HG03097 (cell line): ENCODE results near the gene SBK3.
"Not testable (repeated sequence)": the region's sequence is repeated elsewhere in the genome, so short reads cannot be mapped to it uniquely, and the experiment has no call there.

Experiments used
- ATAC-seq: cut with Tn5 transposase; IDR thresholded peaks from one replicate; pipeline ENCODE4 v1.9.1; 2021; ENCODE audit not compliant: unreplicated experiment, low FRiP score

SBK3 gene

DNA sequence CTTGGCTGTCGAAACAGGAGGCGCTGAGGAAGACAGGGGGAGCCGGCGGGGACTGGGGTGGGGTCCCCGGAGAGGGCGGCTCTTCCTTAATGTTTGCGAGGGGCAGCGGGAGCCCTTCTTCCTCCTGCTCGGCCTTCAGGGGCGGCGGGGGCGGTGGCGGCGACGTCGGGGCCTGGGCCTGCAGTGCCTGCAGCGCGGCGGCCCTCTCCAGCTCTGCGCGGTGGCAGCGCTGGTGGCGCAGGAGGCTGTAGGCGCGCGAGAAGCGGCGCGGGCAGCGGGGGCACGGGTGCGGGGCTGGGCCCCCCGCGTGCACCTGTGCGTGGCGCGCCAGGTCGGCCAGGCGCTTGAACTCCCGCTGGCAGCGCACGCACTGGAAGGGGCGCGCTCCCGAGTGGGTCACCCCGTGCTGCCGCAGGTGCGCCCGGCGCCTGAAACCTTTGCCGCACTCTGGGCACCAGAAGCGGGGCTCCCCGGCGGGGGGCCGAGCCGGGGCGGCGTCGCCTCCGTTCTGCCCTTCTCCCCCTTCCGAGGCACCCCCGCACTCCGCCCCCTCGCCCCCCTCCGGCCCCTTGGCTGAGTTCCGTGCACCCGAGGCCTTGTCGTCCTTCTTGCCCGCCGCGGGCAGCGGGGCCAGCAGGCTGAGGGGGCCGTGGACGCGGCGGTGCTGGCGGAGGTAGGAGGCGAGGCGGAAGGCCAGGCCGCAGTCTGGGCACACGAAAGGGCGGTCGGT is 32.9 kb upstream of the SBK3 start:
- no peak for ATAC-seq

GRCh38 chr19:55576746-55577145 is 31.4 kb upstream of the SBK3 start:
- ATAC-seq: no peak

- ATAC-seq: not testable (repeated sequence)
Measured at GRCh38 chr19:55573929-55574328, 28.6 kb upstream of the SBK3 start.

GRCh38 chr19:55569477-55569876 is 24.1 kb upstream of the SBK3 start:
- not testable (repeated sequence) for ATAC-seq

- ATAC-seq: no peak
Measured at GRCh38 chr19:55567708-55568328, 22.5 kb upstream of the SBK3 start.

DNA sequence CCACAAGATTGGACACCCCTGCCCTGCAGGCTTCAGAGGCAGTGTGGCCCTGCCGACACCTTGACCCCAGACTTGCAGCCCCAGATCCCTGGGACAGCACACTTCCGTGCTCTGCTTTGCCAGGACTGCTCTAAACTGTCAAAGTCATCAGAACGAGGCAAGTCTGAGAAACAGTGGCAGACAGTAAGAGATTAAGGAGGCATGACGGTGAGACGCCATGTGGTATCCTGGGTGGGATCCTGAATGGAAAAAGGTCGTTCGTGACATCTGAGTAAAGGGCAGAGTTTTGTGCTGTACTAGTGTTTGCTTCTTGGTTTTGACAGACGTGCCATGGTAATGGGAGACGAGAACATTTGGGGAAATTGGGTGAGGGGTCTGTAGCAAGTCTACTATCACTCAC is 21.5 kb upstream of the SBK3 start:
- no peak for ATAC-seq

DNA sequence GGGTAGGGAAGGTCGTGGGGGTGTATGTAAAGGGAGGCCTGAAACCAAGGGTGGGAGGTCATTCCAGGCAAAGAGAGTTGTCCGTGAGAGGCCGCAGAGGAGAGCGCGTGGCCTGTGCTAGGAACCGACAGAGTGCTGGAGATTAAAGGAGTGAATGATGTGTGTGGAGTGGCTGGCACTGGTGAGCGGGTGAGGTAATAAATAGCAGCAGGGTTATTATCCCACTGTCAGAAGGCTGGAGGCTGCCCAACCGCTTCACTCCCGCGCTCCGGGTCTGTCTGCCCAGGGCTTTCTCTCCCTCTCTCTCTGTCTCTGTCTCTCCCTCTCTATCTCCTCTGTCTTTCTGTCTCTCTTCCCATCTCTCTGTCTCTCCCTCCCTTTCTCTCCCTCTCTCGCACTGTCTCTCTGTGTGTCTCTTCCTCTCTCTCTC is 17.9 kb upstream of the SBK3 start:
- no peak for ATAC-seq

- no peak for ATAC-seq
Measured at GRCh38 chr19:55559684-55560083, 14.3 kb upstream of the SBK3 start.

DNA sequence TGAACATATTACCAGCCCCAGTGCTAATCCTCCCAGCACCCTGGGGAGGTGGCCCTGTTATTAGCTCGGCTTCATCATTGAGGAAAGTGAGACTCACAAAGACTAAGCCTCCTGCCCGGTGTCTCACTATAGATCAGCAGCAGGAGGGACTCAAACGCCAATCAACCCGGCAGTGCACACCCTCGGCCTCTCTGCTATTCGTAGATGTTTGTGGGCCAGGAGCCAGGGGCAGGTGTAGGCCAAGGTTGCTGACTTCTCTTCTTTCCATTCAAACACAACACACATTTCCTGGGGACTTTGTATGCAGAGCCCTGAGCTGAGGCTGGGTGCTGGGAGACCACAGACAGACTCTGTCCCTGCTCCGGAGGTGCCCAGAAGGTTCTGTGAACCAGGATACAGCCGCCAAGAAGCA is 9.4 kb upstream of the SBK3 start:
- no peak for ATAC-seq

DNA sequence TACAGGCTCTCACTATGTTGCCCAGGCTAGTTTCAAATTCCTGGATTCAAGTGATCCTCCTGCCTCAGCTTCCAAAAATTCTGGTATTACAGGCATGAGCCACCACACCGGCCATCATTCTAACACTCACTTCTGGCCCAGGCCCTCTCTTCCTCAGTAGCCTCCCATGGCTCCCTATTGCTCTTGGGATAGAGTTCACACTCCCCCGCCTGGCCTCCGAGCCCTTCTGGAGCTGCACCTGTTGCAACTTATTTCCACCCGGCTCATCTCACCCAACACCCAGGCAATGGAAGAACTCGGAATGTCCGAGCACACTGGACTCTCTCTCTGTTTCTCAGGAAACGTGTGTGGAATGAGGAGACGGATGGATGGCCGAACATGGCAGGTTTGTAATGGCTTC is 9.0 kb upstream of the SBK3 start:
- ATAC-seq: no peak

DNA sequence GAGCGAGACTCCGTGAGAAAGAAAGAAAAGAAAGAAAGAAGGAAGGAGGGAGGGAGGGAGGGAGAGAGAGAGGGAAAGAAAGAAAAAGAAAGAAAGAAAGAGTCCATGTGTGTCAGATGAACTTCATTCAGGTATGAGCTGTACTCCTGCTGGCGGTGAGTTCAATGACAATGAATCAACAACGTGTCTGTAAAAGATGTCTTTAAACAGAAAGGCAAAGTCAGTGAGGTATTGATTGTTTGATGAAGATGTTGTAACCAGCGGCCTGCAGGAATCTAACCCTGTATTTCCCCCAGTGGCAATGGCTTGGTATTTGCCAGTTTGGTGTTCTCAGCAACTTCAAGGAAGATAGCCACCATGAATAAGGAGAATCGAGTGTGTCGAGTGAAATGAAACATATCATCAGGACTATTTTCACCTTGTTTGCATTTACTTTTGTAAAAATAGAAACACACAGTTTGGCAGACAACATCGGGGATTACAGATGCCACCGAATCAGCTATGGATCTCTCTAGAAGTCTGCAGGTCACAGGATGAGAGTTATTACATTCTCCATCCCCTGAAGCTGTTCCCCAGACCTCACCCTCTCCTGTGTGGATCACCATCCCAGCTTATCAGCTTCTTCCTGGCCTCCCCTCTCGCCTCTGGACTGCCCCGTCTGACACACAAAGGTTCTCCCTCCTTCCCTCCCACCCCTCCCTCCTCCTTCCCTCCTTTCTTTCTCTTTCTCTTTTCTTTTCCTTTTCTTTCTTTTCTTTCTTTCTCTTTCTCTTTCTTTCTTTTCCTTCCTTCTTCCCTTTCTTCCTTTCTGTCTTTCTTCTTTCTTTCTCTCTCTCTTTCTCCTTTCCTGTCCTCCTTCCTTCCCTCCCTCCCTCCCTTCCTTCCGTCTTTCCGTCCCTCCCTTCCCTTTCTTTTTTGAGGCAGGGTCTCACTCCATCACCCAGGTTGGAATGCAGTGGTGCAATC is 8.2 kb upstream of the SBK3 start:
- ATAC-seq: no peak

DNA sequence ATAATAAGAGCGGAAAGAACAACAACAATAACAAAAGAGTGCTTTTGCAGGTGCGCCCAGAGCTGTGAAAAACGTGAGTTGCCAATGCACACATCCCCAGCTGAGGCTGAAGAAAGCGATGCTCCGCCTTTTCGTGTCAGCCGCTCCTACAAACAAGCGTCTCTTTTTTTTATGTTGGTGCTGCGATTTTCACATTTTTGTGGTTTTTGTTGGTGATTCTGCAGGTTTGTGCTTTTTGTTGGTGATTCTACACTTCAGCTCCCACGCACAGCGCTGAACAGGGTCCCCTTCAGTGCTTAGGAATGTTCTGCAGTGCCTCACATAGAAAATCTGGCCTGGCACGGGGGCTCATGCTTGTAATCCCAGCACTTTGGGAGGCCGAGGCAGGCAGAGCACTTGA is 7.3 kb upstream of the SBK3 start:
- ATAC-seq: no peak

DNA sequence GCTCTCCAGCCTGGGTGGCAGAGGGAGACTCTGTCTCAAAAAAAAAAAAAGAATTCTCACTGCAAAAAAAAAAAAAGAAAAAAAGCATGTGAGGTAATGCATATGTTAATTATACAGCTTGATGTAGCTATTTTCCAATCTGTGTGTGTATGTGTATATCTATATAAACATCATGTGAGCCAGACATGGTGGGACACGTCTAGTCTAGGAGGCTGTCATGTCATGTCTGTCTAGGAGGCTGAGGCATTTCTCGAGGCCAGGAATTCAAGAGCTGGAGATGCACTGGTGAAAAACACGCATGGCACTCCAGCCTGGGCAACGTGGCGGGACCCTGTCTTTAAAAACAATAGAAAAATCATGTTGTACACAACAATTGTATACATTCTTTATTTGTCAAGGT is 6.9 kb upstream of the SBK3 start:
- no peak for ATAC-seq

- ATAC-seq: no peak
Measured at GRCh38 chr19:55550321-55550650, 4.9 kb upstream of the SBK3 start.

DNA sequence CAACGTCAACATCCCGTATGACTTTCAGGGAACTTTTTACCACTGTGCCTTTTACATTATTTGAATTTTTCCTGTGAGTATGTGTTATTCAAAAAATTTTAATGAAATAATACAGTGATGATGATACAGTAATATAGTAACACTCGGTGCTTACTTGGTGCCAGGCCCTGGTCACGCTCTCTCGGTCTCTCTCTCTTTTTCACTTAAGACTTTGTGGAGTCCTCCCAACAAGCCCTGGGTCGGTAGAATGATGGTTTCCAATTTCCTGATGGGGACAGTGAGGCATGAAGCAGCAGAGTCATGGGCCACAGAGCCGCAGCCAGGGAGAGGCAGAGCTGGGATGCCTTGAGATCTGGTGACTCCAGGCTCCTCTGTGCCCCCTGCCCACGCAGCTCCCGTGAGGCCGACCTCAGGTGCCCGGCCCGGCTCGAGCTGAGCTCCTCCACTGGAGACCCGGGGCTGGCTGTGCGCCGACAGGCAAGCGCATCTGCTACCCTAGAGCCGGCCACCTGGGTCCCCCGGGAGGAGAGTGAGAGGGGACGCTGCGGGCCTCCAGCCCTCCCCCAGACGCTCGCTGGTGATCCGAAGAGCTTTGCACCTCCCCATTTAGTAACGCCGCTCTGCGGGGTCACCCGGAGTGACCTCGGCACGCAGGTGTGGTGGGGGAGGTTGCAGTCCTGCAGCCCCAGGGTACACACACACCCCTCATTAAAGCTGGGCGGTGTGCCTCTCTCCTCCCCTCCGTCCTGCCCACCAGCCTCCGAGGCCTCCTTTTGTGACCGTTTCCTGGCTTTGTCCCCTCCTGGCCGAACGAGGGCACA is 4.4 kb upstream of the SBK3 start:
- ATAC-seq: no peak

- ATAC-seq: no peak
Measured at GRCh38 chr19:55546822-55547614, 1.7 kb upstream of the SBK3 start.

- no peak for ATAC-seq
Measured at GRCh38 chr19:55546011-55546410, 668 bp upstream of the SBK3 start.

DNA sequence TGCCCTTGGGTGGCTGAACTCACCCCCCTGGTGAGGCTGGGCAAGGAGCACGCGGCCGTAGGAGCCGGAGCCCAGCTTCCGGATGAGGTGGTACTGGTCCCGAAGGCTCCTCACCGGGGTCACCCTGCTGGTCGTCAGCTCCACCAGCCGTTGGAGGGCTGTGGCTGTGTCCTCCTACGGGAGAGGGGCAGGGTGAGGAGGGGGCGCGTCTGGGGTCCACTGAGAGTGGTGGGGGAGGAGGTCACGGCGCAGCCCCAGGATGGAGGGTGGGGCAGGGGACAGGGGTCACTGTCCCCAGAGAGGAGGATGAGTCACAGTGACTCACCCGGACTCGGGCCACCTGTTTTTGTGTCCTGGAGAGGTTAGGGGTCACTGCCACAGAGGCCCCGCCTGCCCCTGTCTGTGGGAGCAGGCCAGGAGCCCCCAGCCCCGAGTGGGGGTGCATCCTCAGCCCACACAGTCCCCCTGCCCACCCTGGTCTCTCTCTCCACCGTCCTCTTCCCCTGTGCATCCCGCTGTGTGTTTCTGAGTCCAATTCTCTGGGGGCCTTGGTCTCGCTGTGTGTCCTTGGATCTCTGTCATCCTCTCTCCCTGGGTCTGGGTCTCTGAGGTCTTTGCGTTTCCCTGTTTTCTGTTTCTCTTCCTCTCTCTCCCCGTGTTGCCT is 435 bp downstream of the SBK3 start:
- ATAC-seq: no peak

DNA sequence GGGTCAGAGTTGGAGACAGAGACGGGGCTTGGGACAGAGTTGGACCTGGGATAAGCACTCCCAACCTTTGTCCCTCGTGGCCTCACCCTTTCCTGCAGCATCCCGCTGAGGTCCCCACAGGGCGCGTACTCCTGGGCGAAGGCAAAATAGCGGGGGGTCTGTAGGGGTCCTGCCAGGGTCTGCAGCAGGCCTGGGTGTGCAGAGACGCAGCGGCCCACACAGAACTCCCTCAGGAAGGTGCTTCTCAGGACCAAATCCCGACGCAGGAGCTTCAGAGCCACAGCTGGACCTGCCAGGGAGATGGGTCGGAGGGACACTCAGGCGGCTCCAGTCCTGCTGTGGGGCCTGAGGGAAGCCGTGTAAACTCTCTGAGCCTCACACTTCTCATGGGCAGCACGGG is 1.3 kb downstream of the SBK3 start:
- ATAC-seq: no peak
